Osteoblast (primary cell): ENCODE measurements around the gene LARP4B. TPM values are rescaled to one million over a fixed set of nuclear protein-coding genes. Genes with fewer than 3 reads are reported as not detected.

Source experiments
- DNase-seq: peaks from one replicate; pipeline ENCODE4 v3.0.0; 2011; ENCODE audit warnings: low spot score, mixed read lengths; ENCODE audit not compliant: insufficient read length; ENCODE audit errors: missing footprints
- H2AFZ ChIP-seq: 2 replicates; pipeline ENCODE4 v1.6.0; 2011; ENCODE audit warnings: mild to moderate bottlenecking, low read length
- H3K27ac ChIP-seq: 2 replicates; pipeline ENCODE4 v1.5.1; 2011; ENCODE audit warnings: mild to moderate bottlenecking, low read depth, low read length, moderate library complexity
- H3K27me3 ChIP-seq: 2 replicates; pipeline ENCODE4 v1.6.0; 2012; ENCODE audit warnings: mild to moderate bottlenecking, control low read depth, inconsistent platforms, low read length, moderate library complexity; ENCODE audit not compliant: insufficient read depth
- H3K36me3 ChIP-seq: 2 replicates; pipeline ENCODE4 v1.5.1; 2011; ENCODE audit warnings: mild to moderate bottlenecking, low read length, control low read depth, moderate library complexity; ENCODE audit not compliant: insufficient read depth
- H3K4me1 ChIP-seq: 2 replicates; pipeline ENCODE4 v1.5.1; 2011; ENCODE audit warnings: mild to moderate bottlenecking, low read length, control low read depth, moderate library complexity; ENCODE audit not compliant: insufficient read depth
- H3K4me2 ChIP-seq: 2 replicates; pipeline ENCODE4 v1.6.0; 2011; ENCODE audit warnings: mild to moderate bottlenecking, low read length; ENCODE audit not compliant: insufficient read depth
- H3K4me3 ChIP-seq: fragments of 200-600 bp; sonication (generic); 3 replicates; pipeline ENCODE4 v1.5.1; 2012; ENCODE audit warnings: mild to moderate bottlenecking, low read length, inconsistent platforms; ENCODE audit not compliant: insufficient read depth
- H3K79me2 ChIP-seq: 2 replicates; pipeline ENCODE4 v1.6.0; 2012; ENCODE audit warnings: mild to moderate bottlenecking, low read length, control low read depth, inconsistent platforms; ENCODE audit not compliant: insufficient read depth
- H3K9me3 ChIP-seq: 2 replicates; pipeline ENCODE4 v1.5.1; 2011; ENCODE audit warnings: low read depth, low read length, control low read depth
- H4K20me1 ChIP-seq: 2 replicates; pipeline ENCODE4 v1.6.0; 2012; ENCODE audit warnings: mild to moderate bottlenecking, low read length, control low read depth; ENCODE audit not compliant: insufficient read depth
- CTCF ChIP-seq: IDR thresholded peaks from 2 replicates; pipeline ENCODE4 v1.5.1; 2011; ENCODE audit warnings: mild to moderate bottlenecking, low read depth, low read length, moderate library complexity; ENCODE audit errors: extremely low read depth
- total RNA-seq: library from RNA; depleted of rRNA; stranded (reverse); fragments of >200 nt; gene quantifications from 2 replicates; pipeline ENCODE4 v1.2.3, GENCODE V29; 2012

Gene LARP4B
- total RNA-seq, 1 donor: 46.0 TPM

GRCh38 chr10:917999-918398 lies 13.5 kb downstream of the LARP4B start:
- no peak overlapping the region for H3K27ac ChIP-seq
- no peak for TF ChIP-seq CTCF
- no peak for DNase-seq
- H3K79me2 ChIP-seq: peaks cover 90% of the 10 kb centered on the region
- peaks cover 3% of the 10 kb centered on the region for H3K36me3 ChIP-seq
- no peak overlapping the region for H3K4me2 ChIP-seq
- no peak overlapping the region for H3K4me3 ChIP-seq
- no peaks in the 10 kb centered on the region for H3K9me3 ChIP-seq
- H4K20me1 ChIP-seq: peaks cover 46% of the 10 kb centered on the region
- H3K4me1 ChIP-seq: peaks cover 21% of the 10 kb centered on the region
- no peaks in the 10 kb centered on the region for H3K27me3 ChIP-seq
- H2AFZ ChIP-seq: no peak overlapping the region

GRCh38 chr10:917416-917720 lies 14.1 kb downstream of the LARP4B start:
- peaks cover 3% of the 10 kb centered on the region for H3K36me3 ChIP-seq

GRCh38 chr10:916716-917415 lies 14.6 kb downstream of the LARP4B start:
- peaks cover 91% of the 10 kb centered on the region for H3K79me2 ChIP-seq
- peaks cover 17% of the 10 kb centered on the region for H3K4me1 ChIP-seq
- no peaks in the 10 kb centered on the region for H3K27me3 ChIP-seq
- H2AFZ ChIP-seq: no peak overlapping the region
- H3K9me3 ChIP-seq: no peaks in the 10 kb centered on the region
- H3K4me2 ChIP-seq: no peak overlapping the region
- DNase-seq: peak; percentile 26
- H3K27ac ChIP-seq: no peak overlapping the region
- H4K20me1 ChIP-seq: peaks cover 38% of the 10 kb centered on the region
- TF ChIP-seq CTCF: no peak
- no peak overlapping the region for H3K4me3 ChIP-seq
- H3K36me3 ChIP-seq: peaks cover 5% of the 10 kb centered on the region

More at GRCh38 chr10:917416-917720, 14.1 kb downstream of the LARP4B start:
- peaks cover 21% of the 10 kb centered on the region for H3K4me1 ChIP-seq
- H3K4me2 ChIP-seq: no peak overlapping the region
- H3K9me3 ChIP-seq: no peaks in the 10 kb centered on the region
- peaks cover 91% of the 10 kb centered on the region for H3K79me2 ChIP-seq
- no peak overlapping the region for H2AFZ ChIP-seq
- no peak overlapping the region for H3K4me3 ChIP-seq
- no peaks in the 10 kb centered on the region for H3K27me3 ChIP-seq
- H4K20me1 ChIP-seq: peaks cover 42% of the 10 kb centered on the region
- peak; percentile 11 for DNase-seq
- TF ChIP-seq CTCF: no peak
- no peak overlapping the region for H3K27ac ChIP-seq

- H4K20me1 ChIP-seq: peaks cover 19% of the 10 kb centered on the region
- H3K4me3 ChIP-seq: no peak overlapping the region
- no peak overlapping the region for H3K4me2 ChIP-seq
- peaks cover 5% of the 10 kb centered on the region for H3K4me1 ChIP-seq
- peaks cover 93% of the 10 kb centered on the region for H3K79me2 ChIP-seq
- DNase-seq: peak; percentile 83
- no peaks in the 10 kb centered on the region for H3K27me3 ChIP-seq
- H3K36me3 ChIP-seq: peaks cover 16% of the 10 kb centered on the region
- H3K27ac ChIP-seq: peak overlapping the region; percentile 52
- no peaks in the 10 kb centered on the region for H3K9me3 ChIP-seq
- TF ChIP-seq CTCF: no peak
- H2AFZ ChIP-seq: no peak overlapping the region
These were observed 21.7 kb downstream of the LARP4B start for GRCh38 chr10:909831-910230.
